ENCODE data around the gene TGFB2.

DNA sequence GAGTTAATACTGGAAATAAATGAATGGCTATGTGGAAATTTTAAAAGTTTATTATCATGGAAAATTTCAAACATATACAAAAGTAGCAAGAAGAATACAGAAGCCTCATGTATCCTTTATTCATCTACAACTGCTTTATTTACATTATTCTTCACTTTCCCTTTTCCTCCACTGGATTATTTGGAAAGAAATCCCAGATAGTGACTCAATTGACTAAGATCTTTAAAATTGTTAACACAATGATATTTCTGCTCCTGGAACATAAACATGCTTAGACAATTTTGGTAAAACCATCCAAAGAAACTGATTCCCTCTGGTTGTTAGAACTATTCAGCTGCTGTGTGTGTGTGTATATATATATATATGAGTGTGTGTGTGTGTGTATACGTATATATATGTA, 116.2 kb downstream of the TGFB2 start:
- no peak for TF ChIP-seq CTCF (IDR thresholded peaks at IDR 0.05)
- no peak for TF ChIP-seq POLR2A (IDR thresholded peaks at IDR 0.05)

Measured in thyroid gland (tissue), 4 donors.